Stomach (tissue), 9 donors: Measurements from ENCODE around the gene PTOV1. TPM values are rescaled to one million over a fixed set of nuclear protein-coding genes. Genes with fewer than 3 reads are reported as not detected.

ENCODE experiments used
- DNase-seq, 2 donors: peaks; one replicate each; pipeline versions ENCODE4 v3.0.0 to v3.0.0-alpha.2; 2013 to 2019
- H3K27ac ChIP-seq, 5 donors: fragments of 200-600 bp in 4 of 5; sonication (generic) in 4 of 5; one replicate each; pipeline ENCODE4 v1.5.1; 2013 to 2019; ENCODE audit warnings: mild to moderate bottlenecking in 1 of 5, moderate library complexity in 1 of 5
- H3K27me3 ChIP-seq, 3 donors: fragments of 200-600 bp; sonication (generic); one replicate each; pipeline ENCODE4 v1.5.1; 2017 to 2019; ENCODE audit warnings: mixed run types in 1 of 3
- H3K36me3 ChIP-seq, 4 donors: fragments of 200-600 bp; sonication (generic); 1 replicate in 3 of 4; 2 replicates in 1 of 4; pipeline ENCODE4 v1.5.1; 2016 to 2019
- H3K4me1 ChIP-seq, 4 donors: fragments of 200-600 bp; sonication (generic); one replicate each; pipeline ENCODE4 v1.5.1; 2016 to 2019
- H3K4me3 ChIP-seq, 4 donors: fragments of 200-600 bp; sonication (generic) in 3 of 4; one replicate each; pipeline ENCODE4 v1.5.1; 2016 to 2019; ENCODE audit warnings: mild to moderate bottlenecking in 1 of 4
- H3K9me3 ChIP-seq, 4 donors: fragments of 200-600 bp; sonication (generic); one replicate each; pipeline ENCODE4 v1.5.1; 2016 to 2019
- EP300 ChIP-seq: sonication (generic); formaldehyde crosslinking; IDR thresholded peaks from one replicate; pipeline ENCODE4 v1.6.1; 2017; ENCODE audit warnings: antibody characterized with exemption
- POLR2A ChIP-seq, 4 donors: fragments of 450-650 bp; IDR thresholded peaks; one replicate each; pipeline ENCODE4 v1.6.1; 2016; ENCODE audit warnings: antibody characterized with exemption in 4 of 4, control low read depth in 2 of 4, mild to moderate bottlenecking in 1 of 4, moderate library complexity in 1 of 4
- POLR2AphosphoS5 ChIP-seq, 3 donors: sonication (generic); formaldehyde crosslinking; IDR thresholded peaks; one replicate each; pipeline ENCODE4 v1.6.1; 2016; ENCODE audit warnings: antibody characterized with exemption in 3 of 3
- WGBS, 5 donors: extraction: QIAGEN DNeasy Blood & Tissue Kit in 3 of 5; methylation state at CpG; one replicate each; pipeline versions ENCODE4 v1.1.5 to v1.1.7; 2013 to 2018; 5-methylcytosine and 5-hydroxymethylcytosine counted together
- intact Hi-C: fragments of 100-400 bp; cut with DNase I; formaldehyde crosslinking; loops from one replicate; pipeline ENCODE4 v1.15.1; 2023; ENCODE audit warnings: low total_unique reads
- polyA plus RNA-seq, 3 donors: library from polyadenylated mRNA; stranded (reverse); fragments of 200-250 nt; gene quantifications; one replicate each; pipeline ENCODE4 v1.2.3, GENCODE V29; 2013
- total RNA-seq, 5 donors: library from RNA; depleted of rRNA; stranded (reverse); fragments of >200 nt; gene quantifications; one replicate each; pipeline versions ENCODE4 v1.1.0 to v1.2.3, GENCODE V29; 2014 to 2016
- TF ChIP-seq, protein P1 (sequence below), 7 experiments: fragments of 450-650 bp in 4 of 7; fragments of 200-600 bp in 3 of 7; sonication (generic) in 3 of 7; IDR thresholded peaks; one replicate each; pipeline ENCODE4 v1.5.1; 2016 to 2019; ENCODE audit warnings: antibody characterized with exemption in 7 of 7, control low read depth in 2 of 7, mild to moderate bottlenecking in 1 of 7
- donor health status: healthy with polysubstance abuse.
- donor health status: Bipolar disorder and iron deficiency.
- donor health status: healthy.

The PTOV1 gene
- total and polyA plus RNA-seq, 8 donors, result 45.0 to 186 (median 118) TPM

DNA sequence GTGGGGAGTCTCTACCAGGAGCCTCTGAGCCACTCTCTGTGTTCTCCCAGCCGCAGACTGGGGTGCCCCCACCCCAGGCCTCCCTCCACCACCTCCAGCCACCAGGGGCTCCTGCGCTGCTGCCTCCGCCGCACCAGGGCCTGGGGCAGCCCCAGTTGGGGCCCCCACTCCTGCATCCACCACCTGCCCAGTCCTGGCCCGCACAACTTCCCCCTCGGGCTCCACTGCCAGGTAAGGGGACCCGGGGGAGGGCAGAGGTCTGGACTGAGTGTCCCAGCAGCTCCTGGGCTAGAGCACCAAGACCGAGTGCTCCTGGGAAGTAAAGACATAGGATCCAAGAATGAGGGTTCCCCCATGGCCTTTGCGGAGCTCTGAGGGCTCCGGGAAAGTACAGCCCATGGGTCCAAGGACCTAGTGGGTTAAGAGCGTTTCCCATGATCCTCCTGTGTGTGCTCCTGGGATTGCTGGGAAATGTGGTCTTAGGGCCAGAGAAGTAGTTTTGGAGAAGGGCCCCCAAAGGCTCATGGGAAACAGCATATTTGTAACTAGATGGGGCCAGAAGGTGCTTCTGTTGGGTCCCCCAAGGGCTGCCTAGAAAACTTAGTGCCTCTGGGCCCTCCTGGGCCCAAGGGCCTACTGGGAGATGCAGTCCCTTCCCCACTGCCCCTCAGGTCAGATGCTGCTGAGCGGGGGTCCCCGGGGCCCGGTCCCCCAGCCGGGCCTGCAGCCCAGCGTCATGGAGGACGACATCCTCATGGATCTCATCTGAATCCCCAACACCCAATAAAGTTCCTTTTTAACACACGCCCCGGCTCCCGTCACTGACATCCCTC is 14.6 kb upstream of the PTOV1 start:
- WGBS, 5 donors, result 93 to 97% (median 96%) methylated on average over 16 to 20 of the region's 20 CpGs
- no peak for DNase-seq
- intact Hi-C loops, result no loop called here
- no peak for TF ChIP-seq POLR2AphosphoS5 (IDR thresholded peaks at IDR 0.05)
- TF ChIP-seq, protein P1, sequence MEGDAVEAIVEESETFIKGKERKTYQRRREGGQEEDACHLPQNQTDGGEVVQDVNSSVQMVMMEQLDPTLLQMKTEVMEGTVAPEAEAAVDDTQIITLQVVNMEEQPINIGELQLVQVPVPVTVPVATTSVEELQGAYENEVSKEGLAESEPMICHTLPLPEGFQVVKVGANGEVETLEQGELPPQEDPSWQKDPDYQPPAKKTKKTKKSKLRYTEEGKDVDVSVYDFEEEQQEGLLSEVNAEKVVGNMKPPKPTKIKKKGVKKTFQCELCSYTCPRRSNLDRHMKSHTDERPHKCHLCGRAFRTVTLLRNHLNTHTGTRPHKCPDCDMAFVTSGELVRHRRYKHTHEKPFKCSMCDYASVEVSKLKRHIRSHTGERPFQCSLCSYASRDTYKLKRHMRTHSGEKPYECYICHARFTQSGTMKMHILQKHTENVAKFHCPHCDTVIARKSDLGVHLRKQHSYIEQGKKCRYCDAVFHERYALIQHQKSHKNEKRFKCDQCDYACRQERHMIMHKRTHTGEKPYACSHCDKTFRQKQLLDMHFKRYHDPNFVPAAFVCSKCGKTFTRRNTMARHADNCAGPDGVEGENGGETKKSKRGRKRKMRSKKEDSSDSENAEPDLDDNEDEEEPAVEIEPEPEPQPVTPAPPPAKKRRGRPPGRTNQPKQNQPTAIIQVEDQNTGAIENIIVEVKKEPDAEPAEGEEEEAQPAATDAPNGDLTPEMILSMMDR (IDR thresholded peaks at IDR 0.05), result no peak
- no peak for TF ChIP-seq POLR2A (IDR thresholded peaks at IDR 0.05)
- H3K36me3 ChIP-seq, result peaks cover 72 to 98% (median 93%) of the 10 kb centered on the region in 4 donors
- H3K4me1 ChIP-seq, result peaks cover 0 to 14% (median 0%) of the 10 kb centered on the region in 4 donors
- no peaks in the 10 kb centered on the region for H3K27me3 ChIP-seq
- H3K9me3 ChIP-seq, result no peaks in the 10 kb centered on the region
- no peak overlapping the region for H3K4me3 ChIP-seq
- no peak overlapping the region for H3K27ac ChIP-seq

DNA sequence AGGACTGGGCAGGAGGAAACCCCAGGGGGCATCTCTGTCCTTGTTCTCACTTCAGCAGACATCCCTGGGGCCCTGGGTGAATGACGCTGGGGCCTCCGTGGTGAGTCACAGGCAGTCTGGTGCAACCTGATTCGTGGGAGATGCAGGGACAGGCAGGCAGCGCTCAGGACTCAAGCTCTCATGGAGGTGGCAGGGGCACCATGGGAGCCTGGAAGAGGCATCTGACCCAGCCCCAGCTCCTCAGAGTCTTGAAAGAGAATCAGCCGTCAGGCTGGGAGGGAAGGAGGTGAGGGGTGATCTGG is 14.0 kb upstream of the PTOV1 start:
- TF ChIP-seq POLR2A (IDR thresholded peaks at IDR 0.05) (no peak), EP300 (no peak), POLR2AphosphoS5 (IDR thresholded peaks at IDR 0.05) (no peak)
- TF ChIP-seq, protein P1 (IDR thresholded peaks at IDR 0.05), result no peak
- Histone ChIP-seq H3K4me1 (peaks cover 0 to 9% (median 0%) of the 10 kb centered on the region in 4 donors), H3K9me3 (no peaks in the 10 kb centered on the region), H3K27me3 (no peaks in the 10 kb centered on the region), H3K36me3 (peaks cover 67 to 92% (median 88%) of the 10 kb centered on the region in 4 donors), H3K27ac (no peak overlapping the region), H3K4me3 (no peak overlapping the region)
- DNase-seq, result no peak
- intact Hi-C loops, result no loop called here
- 91 to 94% (median 92%) methylated on average over 5 of the region's 5 CpGs for WGBS, 5 donors

- no peak for TF ChIP-seq POLR2A (IDR thresholded peaks at IDR 0.05)
- TF ChIP-seq EP300, result no peak
- no peak for TF ChIP-seq POLR2AphosphoS5 (IDR thresholded peaks at IDR 0.05)
- TF ChIP-seq, protein P1 (IDR thresholded peaks at IDR 0.05), result no peak
- no peak overlapping the region for H3K4me3 ChIP-seq
- no peak overlapping the region for H3K27ac ChIP-seq
- 93 to 97% (median 95%) methylated on average over 9 of the region's 9 CpGs for WGBS, 5 donors
- H3K36me3 ChIP-seq, result peaks cover 62 to 88% (median 83%) of the 10 kb centered on the region in 4 donors
- DNase-seq, result no peak
- H3K4me1 ChIP-seq, result peaks cover 0 to 4% (median 0%) of the 10 kb centered on the region in 4 donors
- no peaks in the 10 kb centered on the region for H3K9me3 ChIP-seq
- no peaks in the 10 kb centered on the region for H3K27me3 ChIP-seq
- intact Hi-C loops, result no loop called here
These were observed 13.5 kb upstream of the PTOV1 start for GRCh38 chr19:49837425-49837824.

GRCh38 chr19:49838885-49839588 is 11.9 kb upstream of the PTOV1 start:
- Histone ChIP-seq H3K27me3 (no peaks in the 10 kb centered on the region), H3K36me3 (peaks cover 46 to 72% (median 67%) of the 10 kb centered on the region in 4 donors), H3K4me1 (no peaks in the 10 kb centered on the region), H3K27ac (no peak overlapping the region), H3K9me3 (no peaks in the 10 kb centered on the region), H3K4me3 (no peak overlapping the region)
- intact Hi-C loops, result no loop called here
- TF ChIP-seq POLR2AphosphoS5 (IDR thresholded peaks at IDR 0.05), result no peak
- TF ChIP-seq POLR2A (IDR thresholded peaks at IDR 0.05), result no peak
- TF ChIP-seq, protein P1 (IDR thresholded peaks at IDR 0.05), result no peak
- TF ChIP-seq EP300, result no peak
- no peak for DNase-seq
- 85 to 90% (median 86%) methylated on average over 18 of the region's 18 CpGs for WGBS, 5 donors
